ENCODE data around the gene TAOK3. TPM values are rescaled to one million over a fixed set of nuclear protein-coding genes. Genes with fewer than 3 reads are reported as not detected.
A peak's percentile ranks its signal among the peaks of the same experiment; 100 is the strongest.

Gene TAOK3
- total RNA-seq, 1 donor from 2014 or later: 15.7 TPM

- Mint-ChIP-seq H3K27me3 (ENCODE audit: low read depth, unreplicated experiment) (no peaks in the 10 kb centered on the region), H3K4me1 (ENCODE audit: low read depth, unreplicated experiment) (peaks cover 3% of the 10 kb centered on the region)
Observed at GRCh38 chr12:118345355-118345754, 27.4 kb downstream of the TAOK3 start.

GRCh38 chr12:118344829-118345228 lies 27.9 kb downstream of the TAOK3 start:
- peaks cover 10% of the 10 kb centered on the region for H3K79me2 ChIP-seq (ENCODE audit: insufficient read depth, low read length)
- H3K9ac ChIP-seq (ENCODE audit: low read length): no peak overlapping the region
- no peaks in the 10 kb centered on the region for H3K4me1 ChIP-seq (ENCODE audit: insufficient read depth, low read length)
- Mint-ChIP-seq H3K9me3 (ENCODE audit: unreplicated experiment) (no peaks in the 10 kb centered on the region), H3K27ac (ENCODE audit: unreplicated experiment) (no peak overlapping the region), H3K4me1 (ENCODE audit: low read depth, unreplicated experiment) (peaks cover 3% of the 10 kb centered on the region), H3K36me3 (ENCODE audit: low read depth, unreplicated experiment) (no peaks in the 10 kb centered on the region), H3K4me3 (ENCODE audit: unreplicated experiment) (no peak overlapping the region), H3K27me3 (ENCODE audit: low read depth, unreplicated experiment) (no peaks in the 10 kb centered on the region)
- DNase-seq (ENCODE audit: low read depth) (no peak), FAIRE-seq (peak; percentile 23)
- H3K9me3 ChIP-seq (ENCODE audit: insufficient read depth, low read depth, low read length): no peaks in the 10 kb centered on the region
- H3K36me3 ChIP-seq (ENCODE audit: insufficient read depth, low read length): no peaks in the 10 kb centered on the region
- TF ChIP-seq EZH2 (IDR thresholded peaks at IDR 0.05; ENCODE audit: insufficient read depth, low read length) (no peak), CTCF (IDR thresholded peaks at IDR 0.05; ENCODE audit: insufficient read depth, low read depth, low read length) (no peak)
- no peak overlapping the region for H3K4me3 ChIP-seq (ENCODE audit: insufficient read depth, low read depth, low read length)
- no peak overlapping the region for H2AFZ ChIP-seq (ENCODE audit: low read depth, low read length)
- H4K20me1 ChIP-seq (ENCODE audit: insufficient read depth, low read length): peaks cover 9% of the 10 kb centered on the region
- no peaks in the 10 kb centered on the region for H3K27me3 ChIP-seq (ENCODE audit: insufficient read depth, low read length)
- H3K27ac ChIP-seq (ENCODE audit: low read depth, low read length): no peak overlapping the region
- no peak overlapping the region for H3K4me2 ChIP-seq (ENCODE audit: low read length)

More at GRCh38 chr12:118345355-118345754, 27.4 kb downstream of the TAOK3 start:
- Histone ChIP-seq H3K27me3 (ENCODE audit: insufficient read depth, low read length) (no peaks in the 10 kb centered on the region), H3K9ac (ENCODE audit: low read length) (no peak overlapping the region), H3K36me3 (ENCODE audit: insufficient read depth, low read length) (no peaks in the 10 kb centered on the region), H3K4me2 (ENCODE audit: low read length) (no peak overlapping the region), H3K4me1 (ENCODE audit: insufficient read depth, low read length) (no peaks in the 10 kb centered on the region), H3K27ac (ENCODE audit: low read depth, low read length) (no peak overlapping the region), H3K4me3 (ENCODE audit: insufficient read depth, low read depth, low read length) (no peak overlapping the region), H3K9me3 (ENCODE audit: insufficient read depth, low read depth, low read length) (no peaks in the 10 kb centered on the region), H3K79me2 (ENCODE audit: insufficient read depth, low read length) (peaks cover 6% of the 10 kb centered on the region), H2AFZ (ENCODE audit: low read depth, low read length) (no peak overlapping the region), H4K20me1 (ENCODE audit: insufficient read depth, low read length) (peaks cover 9% of the 10 kb centered on the region)
- no peaks in the 10 kb centered on the region for H3K36me3 Mint-ChIP-seq (ENCODE audit: low read depth, unreplicated experiment)
- FAIRE-seq (no peak), DNase-seq (ENCODE audit: low read depth) (no peak)
- H3K27ac Mint-ChIP-seq (ENCODE audit: unreplicated experiment): no peak overlapping the region
- TF ChIP-seq EZH2 (IDR thresholded peaks at IDR 0.05; ENCODE audit: insufficient read depth, low read length) (no peak), CTCF (IDR thresholded peaks at IDR 0.05; ENCODE audit: insufficient read depth, low read depth, low read length) (no peak)
- H3K4me3 Mint-ChIP-seq (ENCODE audit: unreplicated experiment): no peak overlapping the region
- no peaks in the 10 kb centered on the region for H3K9me3 Mint-ChIP-seq (ENCODE audit: unreplicated experiment)

- H3K4me1 Mint-ChIP-seq (ENCODE audit: low read depth, unreplicated experiment): peaks cover 3% of the 10 kb centered on the region
- H3K9me3 ChIP-seq (ENCODE audit: insufficient read depth, low read depth, low read length): no peaks in the 10 kb centered on the region
- H3K27me3 ChIP-seq (ENCODE audit: insufficient read depth, low read length): no peaks in the 10 kb centered on the region
- no peak overlapping the region for H3K4me3 Mint-ChIP-seq (ENCODE audit: unreplicated experiment)
- H3K4me2 ChIP-seq (ENCODE audit: low read length): no peak overlapping the region
- H3K27ac ChIP-seq (ENCODE audit: low read depth, low read length): no peak overlapping the region
- no peaks in the 10 kb centered on the region for H3K27me3 Mint-ChIP-seq (ENCODE audit: low read depth, unreplicated experiment)
- FAIRE-seq: no peak
- H4K20me1 ChIP-seq (ENCODE audit: insufficient read depth, low read length): peaks cover under 1% of the 10 kb centered on the region
- no peak overlapping the region for H3K4me3 ChIP-seq (ENCODE audit: insufficient read depth, low read depth, low read length)
- H3K36me3 Mint-ChIP-seq (ENCODE audit: low read depth, unreplicated experiment): no peaks in the 10 kb centered on the region
- no peak for TF ChIP-seq EZH2 (IDR thresholded peaks at IDR 0.05; ENCODE audit: insufficient read depth, low read length)
- TF ChIP-seq CTCF (IDR thresholded peaks at IDR 0.05; ENCODE audit: insufficient read depth, low read depth, low read length): no peak
- H3K9me3 Mint-ChIP-seq (ENCODE audit: unreplicated experiment): no peaks in the 10 kb centered on the region
- no peak overlapping the region for H2AFZ ChIP-seq (ENCODE audit: low read depth, low read length)
- no peak for DNase-seq (ENCODE audit: low read depth)
- no peak overlapping the region for H3K9ac ChIP-seq (ENCODE audit: low read length)
- no peaks in the 10 kb centered on the region for H3K36me3 ChIP-seq (ENCODE audit: insufficient read depth, low read length)
- peaks cover 13% of the 10 kb centered on the region for H3K79me2 ChIP-seq (ENCODE audit: insufficient read depth, low read length)
- no peak overlapping the region for H3K27ac Mint-ChIP-seq (ENCODE audit: unreplicated experiment)
- no peaks in the 10 kb centered on the region for H3K4me1 ChIP-seq (ENCODE audit: insufficient read depth, low read length)
Observed at GRCh38 chr12:118342090-118342489, 30.6 kb downstream of the TAOK3 start.

All from astrocyte (in vitro differentiated cells and primary cell).